GM21528 (cell line): ENCODE measurements around the gene PDE5A.
"Not testable (repeated sequence)": the region's sequence is repeated elsewhere in the genome, so short reads cannot be mapped to it uniquely, and the experiment has no call there.

ENCODE experiments used
- ATAC-seq: cut with Tn5 transposase; IDR thresholded peaks from one replicate; pipeline ENCODE4 v1.9.1; 2021; ENCODE audit warnings: mild to moderate bottlenecking, moderate library complexity; ENCODE audit not compliant: unreplicated experiment, low FRiP score

The PDE5A gene

GRCh38 chr4:119646347-119647071 is 17.9 kb upstream of the PDE5A start:
- ATAC-seq, result no peak

GRCh38 chr4:119643306-119644042 is 14.9 kb upstream of the PDE5A start:
- no peak for ATAC-seq

- ATAC-seq, result no peak
Measured at GRCh38 chr4:119641765-119642164, 13.2 kb upstream of the PDE5A start.

- no peak for ATAC-seq
Measured at GRCh38 chr4:119638359-119638758, 9.8 kb upstream of the PDE5A start.

GRCh38 chr4:119636851-119637250 is 8.2 kb upstream of the PDE5A start:
- ATAC-seq, result not testable (repeated sequence)

- ATAC-seq, result no peak
Measured at GRCh38 chr4:119632216-119632615, 3.6 kb upstream of the PDE5A start.

GRCh38 chr4:119629142-119629471 is 503 bp upstream of the PDE5A start:
- ATAC-seq, result peak; percentile 35

GRCh38 chr4:119627267-119628255 is 1.0 kb downstream of the PDE5A start:
- peak; percentile 70 for ATAC-seq

GRCh38 chr4:119626943-119627266 is 1.7 kb downstream of the PDE5A start:
- ATAC-seq, result no peak

- no peak for ATAC-seq
Measured at GRCh38 chr4:119626420-119626819, 2.2 kb downstream of the PDE5A start.

GRCh38 chr4:119625761-119626160 is 2.8 kb downstream of the PDE5A start:
- ATAC-seq, result no peak

- no peak for ATAC-seq
Measured at GRCh38 chr4:119624356-119624755, 4.2 kb downstream of the PDE5A start.

- no peak for ATAC-seq
Measured at GRCh38 chr4:119623025-119623424, 5.6 kb downstream of the PDE5A start.

GRCh38 chr4:119615068-119615719 is 13.4 kb downstream of the PDE5A start:
- no peak for ATAC-seq

- no peak for ATAC-seq
Measured at GRCh38 chr4:119604266-119604665, 24.3 kb downstream of the PDE5A start.

GRCh38 chr4:119602366-119602765 is 26.2 kb downstream of the PDE5A start:
- no peak for ATAC-seq

- no peak for ATAC-seq
Measured at GRCh38 chr4:119598521-119598920, 30.1 kb downstream of the PDE5A start.

- ATAC-seq, result no peak
Measured at GRCh38 chr4:119597377-119597776, 31.2 kb downstream of the PDE5A start.

GRCh38 chr4:119593698-119594097 is 34.9 kb downstream of the PDE5A start:
- no peak for ATAC-seq

- ATAC-seq, result no peak
Measured at GRCh38 chr4:119592830-119593229, 35.8 kb downstream of the PDE5A start.

GRCh38 chr4:119589165-119589564 is 39.4 kb downstream of the PDE5A start:
- ATAC-seq, result no peak
